K562 (cell line): ENCODE results near the gene ESPL1. TPM values are rescaled to one million over a fixed set of nuclear protein-coding genes. Genes with fewer than 3 reads are reported as not detected.
A peak's percentile ranks its signal among the peaks of the same experiment; 100 is the strongest.

Experiments
- EZH2 ChIP-seq: IDR thresholded peaks from 2 replicates; pipeline ENCODE4 v1.6.1; 2012; ENCODE audit warnings: low read depth, mild to moderate bottlenecking, inconsistent platforms, low read length, borderline replicate concordance
- FOXP1 ChIP-seq: sonication (generic); formaldehyde crosslinking; IDR thresholded peaks from 2 replicates; pipeline ENCODE4 v1.8.0; 2022; ENCODE audit warnings: mild to moderate bottlenecking, missing genetic modification reagents
- HIVEP1 ChIP-seq: fragments of 250-450 bp; sonication (Bioruptor Pico); IDR thresholded peaks from 2 replicates; pipeline ENCODE4 v1.4.0; 2020; ENCODE audit warnings: mild to moderate bottlenecking
- KLF6 ChIP-seq: fragments of 250-450 bp; sonication (Bioruptor Pico); IDR thresholded peaks from 2 replicates; pipeline ENCODE4 v1.4.0; 2020; ENCODE audit warnings: mild to moderate bottlenecking, moderate library complexity, borderline replicate concordance
- LARP7 ChIP-seq: fragments of 450-650 bp; IDR thresholded peaks from 2 replicates; pipeline ENCODE4 v1.6.1; 2016
- MCM7 ChIP-seq, 2 experiments: fragments of 450-650 bp; IDR thresholded peaks; 2 replicates each; pipeline ENCODE4 v1.6.1; 2016 to 2018
- NCOR1 ChIP-seq: fragments of 450-650 bp; IDR thresholded peaks from 2 replicates; pipeline ENCODE4 v1.6.1; 2016; ENCODE audit warnings: mild to moderate bottlenecking, moderate library complexity
- POLR2G ChIP-seq: fragments of 200-400 bp; formaldehyde crosslinking; IDR thresholded peaks from 2 replicates; pipeline ENCODE4 v1.6.1; 2017; ENCODE audit warnings: low read depth, mild to moderate bottlenecking, antibody characterized with exemption, low read length, moderate library complexity
- TEAD1 ChIP-seq, 2 experiments: fragments of 450-650 bp in 1 of 2; sonication (generic) in 1 of 2; formaldehyde crosslinking; IDR thresholded peaks; 2 replicates each; pipeline versions ENCODE4 v1.4.0 to v1.8.0; 2020 to 2022; ENCODE audit warnings: mild to moderate bottlenecking in 2 of 2, missing genetic modification reagents in 1 of 2
- XRCC3 ChIP-seq: fragments of 450-650 bp; IDR thresholded peaks from 2 replicates; pipeline ENCODE4 v1.6.1; 2017; ENCODE audit warnings: mild to moderate bottlenecking, moderate library complexity
- ZNF57 ChIP-seq: fragments of 450-650 bp; formaldehyde crosslinking; IDR thresholded peaks from 2 replicates; pipeline ENCODE4 v1.4.0; 2020; ENCODE audit warnings: mild to moderate bottlenecking, moderate library complexity
- ZNF766 ChIP-seq: fragments of 200-800 bp; sonication (Bioruptor generic); conservative IDR thresholded peaks from 2 replicates; pipeline ENCODE4 v1.6.1; 2016; ENCODE audit warnings: missing genetic modification characterization, missing compliant biosample characterization
- polyA plus RNA-seq, 8 experiments: library from polyadenylated mRNA; depleted of rRNA in 4 of 8; stranded (reverse) in 5 of 8; unstranded in 3 of 8; fragments of >200 nt; fragmentation: Nextera tagmentation in 2 of 8; fragmentation: Illumina TruSeq in 1 of 8; extraction: Ambion mirVana in 2 of 8; extraction: Trizol in 1 of 8; gene quantifications; 2 replicates each; pipeline versions ENCODE4 v1.2.1 to v1.2.3, GENCODE V29; 2011 to 2014; ENCODE audit warnings: inconsistent platforms in 1 of 8, missing spikeins in 1 of 8
- total RNA-seq, 7 experiments: library from RNA; depleted of rRNA in 6 of 7; stranded (reverse); fragments of >200 nt in 6 of 7; fragmentation: Illumina TruSeq in 2 of 7; extraction: Trizol in 2 of 7; gene quantifications; 2 replicates each; pipeline versions ENCODE4 v1.2.1 to v1.2.3, GENCODE V29; 2011 to 2021; ENCODE audit warnings: low replicate concordance in 1 of 7
- TF ChIP-seq, protein P1 (sequence below): fragments of 450-650 bp; IDR thresholded peaks from 2 replicates; pipeline ENCODE4 v1.7.1; 2018; ENCODE audit warnings: mild to moderate bottlenecking, low read depth; ENCODE audit not compliant: partially characterized antibody
- TF ChIP-seq, protein P2 (sequence below): fragments of 250-450 bp; sonication (Bioruptor Pico); IDR thresholded peaks from 2 replicates; pipeline ENCODE4 v1.8.0; 2022; ENCODE audit warnings: inconsistent platforms
- TF ChIP-seq, protein P3 (sequence below), 3 experiments: IDR thresholded peaks in 2 of 3; conservative IDR thresholded peaks in 1 of 3; 2 replicates each; pipeline ENCODE4 v1.5.1; 2011 to 2012; ENCODE audit warnings: low read length in 3 of 3, mild to moderate bottlenecking in 3 of 3, control low read depth in 2 of 3, improper control_type of control experiment in 1 of 3, inconsistent platforms in 1 of 3, low read depth in 1 of 3, mixed read lengths in 1 of 3, moderate library complexity in 1 of 3; ENCODE audit not compliant: insufficient read depth in 2 of 3
- TF ChIP-seq, protein P4 (sequence below), 2 experiments: IDR thresholded peaks; 2 replicates each; pipeline ENCODE4 v1.6.1; 2012; ENCODE audit warnings: improper control_type of control experiment in 2 of 2, low read depth in 2 of 2, low read length in 2 of 2, borderline replicate concordance in 1 of 2
- TF ChIP-seq, protein P5 (sequence below): sonication (generic); formaldehyde crosslinking; IDR thresholded peaks from 2 replicates; pipeline ENCODE4 v1.8.0; 2022; ENCODE audit warnings: mild to moderate bottlenecking, low read depth, missing genetic modification reagents

ESPL1 gene
- total and polyA plus RNA-seq, 9 of the 15 experiments (the other 6 are each of a cell fraction or from before 2014, with no cell fraction given), result 1.2 to 55.0 (median 18.7) TPM

DNA sequence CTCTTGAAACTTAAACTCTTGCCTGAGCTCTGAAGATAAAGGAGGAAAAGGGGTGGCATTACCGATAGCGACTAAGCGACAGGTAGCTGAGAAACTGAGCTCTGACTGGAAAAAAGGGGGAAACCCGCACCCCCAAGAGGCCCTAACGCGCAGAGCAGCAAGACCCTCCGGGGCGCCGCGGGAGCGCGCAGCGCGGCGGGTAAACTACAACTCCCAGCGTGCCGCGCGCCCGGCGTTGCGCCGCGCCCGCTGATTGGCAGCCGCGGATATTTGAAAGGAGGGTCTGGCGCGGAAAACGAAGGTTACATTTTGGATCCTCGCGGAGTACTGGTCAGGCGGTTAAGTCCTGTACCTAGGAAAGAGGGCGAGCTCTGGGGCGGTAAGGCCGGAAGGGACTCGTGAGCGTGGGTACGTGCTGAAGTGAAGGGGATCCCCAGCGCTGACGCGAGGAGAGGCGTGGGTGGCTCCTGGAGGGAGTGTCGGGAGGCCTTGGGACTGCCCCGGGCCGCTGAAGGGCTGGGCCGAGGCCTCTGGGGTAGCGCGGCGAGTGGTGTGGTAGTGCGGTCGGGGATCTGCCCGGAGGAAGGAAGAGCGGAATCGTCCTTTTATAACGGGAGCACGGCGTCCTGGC lies at the start of gene ESPL1 (continued):
- TF ChIP-seq MCM7 (IDR thresholded peaks at IDR 0.05), result no peak
- peak; percentile 94 for TF ChIP-seq HIVEP1 (CRISPR knock-in tag)
- TF ChIP-seq FOXP1 (CRISPR knock-in tag), result peak; percentile 86
- TF ChIP-seq, protein P1, sequence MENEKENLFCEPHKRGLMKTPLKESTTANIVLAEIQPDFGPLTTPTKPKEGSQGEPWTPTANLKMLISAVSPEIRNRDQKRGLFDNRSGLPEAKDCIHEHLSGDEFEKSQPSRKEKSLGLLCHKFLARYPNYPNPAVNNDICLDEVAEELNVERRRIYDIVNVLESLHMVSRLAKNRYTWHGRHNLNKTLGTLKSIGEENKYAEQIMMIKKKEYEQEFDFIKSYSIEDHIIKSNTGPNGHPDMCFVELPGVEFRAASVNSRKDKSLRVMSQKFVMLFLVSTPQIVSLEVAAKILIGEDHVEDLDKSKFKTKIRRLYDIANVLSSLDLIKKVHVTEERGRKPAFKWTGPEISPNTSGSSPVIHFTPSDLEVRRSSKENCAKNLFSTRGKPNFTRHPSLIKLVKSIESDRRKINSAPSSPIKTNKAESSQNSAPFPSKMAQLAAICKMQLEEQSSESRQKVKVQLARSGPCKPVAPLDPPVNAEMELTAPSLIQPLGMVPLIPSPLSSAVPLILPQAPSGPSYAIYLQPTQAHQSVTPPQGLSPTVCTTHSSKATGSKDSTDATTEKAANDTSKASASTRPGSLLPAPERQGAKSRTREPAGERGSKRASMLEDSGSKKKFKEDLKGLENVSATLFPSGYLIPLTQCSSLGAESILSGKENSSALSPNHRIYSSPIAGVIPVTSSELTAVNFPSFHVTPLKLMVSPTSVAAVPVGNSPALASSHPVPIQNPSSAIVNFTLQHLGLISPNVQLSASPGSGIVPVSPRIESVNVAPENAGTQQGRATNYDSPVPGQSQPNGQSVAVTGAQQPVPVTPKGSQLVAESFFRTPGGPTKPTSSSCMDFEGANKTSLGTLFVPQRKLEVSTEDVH, result peak; percentile 64
- no peak for TF ChIP-seq KLF6 (CRISPR knock-in tag)
- peak; percentile 84; the same call in 1 of the 2 replicates for TF ChIP-seq ZNF766
- no peak for TF ChIP-seq LARP7
- TF ChIP-seq, protein P2, sequence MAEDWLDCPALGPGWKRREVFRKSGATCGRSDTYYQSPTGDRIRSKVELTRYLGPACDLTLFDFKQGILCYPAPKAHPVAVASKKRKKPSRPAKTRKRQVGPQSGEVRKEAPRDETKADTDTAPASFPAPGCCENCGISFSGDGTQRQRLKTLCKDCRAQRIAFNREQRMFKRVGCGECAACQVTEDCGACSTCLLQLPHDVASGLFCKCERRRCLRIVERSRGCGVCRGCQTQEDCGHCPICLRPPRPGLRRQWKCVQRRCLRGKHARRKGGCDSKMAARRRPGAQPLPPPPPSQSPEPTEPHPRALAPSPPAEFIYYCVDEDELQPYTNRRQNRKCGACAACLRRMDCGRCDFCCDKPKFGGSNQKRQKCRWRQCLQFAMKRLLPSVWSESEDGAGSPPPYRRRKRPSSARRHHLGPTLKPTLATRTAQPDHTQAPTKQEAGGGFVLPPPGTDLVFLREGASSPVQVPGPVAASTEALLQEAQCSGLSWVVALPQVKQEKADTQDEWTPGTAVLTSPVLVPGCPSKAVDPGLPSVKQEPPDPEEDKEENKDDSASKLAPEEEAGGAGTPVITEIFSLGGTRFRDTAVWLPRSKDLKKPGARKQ, result no peak
- TF ChIP-seq, protein P3, sequence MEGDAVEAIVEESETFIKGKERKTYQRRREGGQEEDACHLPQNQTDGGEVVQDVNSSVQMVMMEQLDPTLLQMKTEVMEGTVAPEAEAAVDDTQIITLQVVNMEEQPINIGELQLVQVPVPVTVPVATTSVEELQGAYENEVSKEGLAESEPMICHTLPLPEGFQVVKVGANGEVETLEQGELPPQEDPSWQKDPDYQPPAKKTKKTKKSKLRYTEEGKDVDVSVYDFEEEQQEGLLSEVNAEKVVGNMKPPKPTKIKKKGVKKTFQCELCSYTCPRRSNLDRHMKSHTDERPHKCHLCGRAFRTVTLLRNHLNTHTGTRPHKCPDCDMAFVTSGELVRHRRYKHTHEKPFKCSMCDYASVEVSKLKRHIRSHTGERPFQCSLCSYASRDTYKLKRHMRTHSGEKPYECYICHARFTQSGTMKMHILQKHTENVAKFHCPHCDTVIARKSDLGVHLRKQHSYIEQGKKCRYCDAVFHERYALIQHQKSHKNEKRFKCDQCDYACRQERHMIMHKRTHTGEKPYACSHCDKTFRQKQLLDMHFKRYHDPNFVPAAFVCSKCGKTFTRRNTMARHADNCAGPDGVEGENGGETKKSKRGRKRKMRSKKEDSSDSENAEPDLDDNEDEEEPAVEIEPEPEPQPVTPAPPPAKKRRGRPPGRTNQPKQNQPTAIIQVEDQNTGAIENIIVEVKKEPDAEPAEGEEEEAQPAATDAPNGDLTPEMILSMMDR (IDR thresholded peaks at IDR 0.05 in 2 of 3, conservative IDR thresholded peaks at IDR 0.05 in 1 of 3; ENCODE audit: insufficient read depth in 2 of 3, low read depth in 1 of 3, low read length in 3 of 3), result peak; percentile 65 to 69 (median 65)
- TF ChIP-seq EZH2, result no peak
- TF ChIP-seq, protein P4, sequence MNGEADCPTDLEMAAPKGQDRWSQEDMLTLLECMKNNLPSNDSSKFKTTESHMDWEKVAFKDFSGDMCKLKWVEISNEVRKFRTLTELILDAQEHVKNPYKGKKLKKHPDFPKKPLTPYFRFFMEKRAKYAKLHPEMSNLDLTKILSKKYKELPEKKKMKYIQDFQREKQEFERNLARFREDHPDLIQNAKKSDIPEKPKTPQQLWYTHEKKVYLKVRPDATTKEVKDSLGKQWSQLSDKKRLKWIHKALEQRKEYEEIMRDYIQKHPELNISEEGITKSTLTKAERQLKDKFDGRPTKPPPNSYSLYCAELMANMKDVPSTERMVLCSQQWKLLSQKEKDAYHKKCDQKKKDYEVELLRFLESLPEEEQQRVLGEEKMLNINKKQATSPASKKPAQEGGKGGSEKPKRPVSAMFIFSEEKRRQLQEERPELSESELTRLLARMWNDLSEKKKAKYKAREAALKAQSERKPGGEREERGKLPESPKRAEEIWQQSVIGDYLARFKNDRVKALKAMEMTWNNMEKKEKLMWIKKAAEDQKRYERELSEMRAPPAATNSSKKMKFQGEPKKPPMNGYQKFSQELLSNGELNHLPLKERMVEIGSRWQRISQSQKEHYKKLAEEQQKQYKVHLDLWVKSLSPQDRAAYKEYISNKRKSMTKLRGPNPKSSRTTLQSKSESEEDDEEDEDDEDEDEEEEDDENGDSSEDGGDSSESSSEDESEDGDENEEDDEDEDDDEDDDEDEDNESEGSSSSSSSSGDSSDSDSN (IDR thresholded peaks at IDR 0.05; ENCODE audit: borderline replicate concordance in 1 of 2, low read depth in 2 of 2, low read length in 2 of 2), result 0 out of 4 replicates have a peak, but pooled peaks of 1 of the 2 experiments have one; percentile 38
- TF ChIP-seq NCOR1, result peak; percentile 53
- TF ChIP-seq, protein P5, sequence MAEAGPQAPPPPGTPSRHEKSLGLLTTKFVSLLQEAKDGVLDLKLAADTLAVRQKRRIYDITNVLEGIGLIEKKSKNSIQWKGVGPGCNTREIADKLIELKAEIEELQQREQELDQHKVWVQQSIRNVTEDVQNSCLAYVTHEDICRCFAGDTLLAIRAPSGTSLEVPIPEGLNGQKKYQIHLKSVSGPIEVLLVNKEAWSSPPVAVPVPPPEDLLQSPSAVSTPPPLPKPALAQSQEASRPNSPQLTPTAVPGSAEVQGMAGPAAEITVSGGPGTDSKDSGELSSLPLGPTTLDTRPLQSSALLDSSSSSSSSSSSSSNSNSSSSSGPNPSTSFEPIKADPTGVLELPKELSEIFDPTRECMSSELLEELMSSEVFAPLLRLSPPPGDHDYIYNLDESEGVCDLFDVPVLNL (CRISPR knock-in tag), result peak; percentile 95
- TF ChIP-seq XRCC3, result no peak
- TF ChIP-seq TEAD1 (CRISPR knock-in tag; IDR thresholded peaks at IDR 0.05), result peak; percentile 17 to 87; a peak in 2 of 4 replicates
- peak; percentile 80 for TF ChIP-seq POLR2G
- TF ChIP-seq ZNF57 (CRISPR knock-in tag), result no peak
